K562 (cell line): Measurements from ENCODE around the gene KCNQ2.

Source experiments
- BHLHE40 ChIP-seq: IDR thresholded peaks from 2 replicates; pipeline ENCODE4 v1.6.1; 2011; ENCODE audit warnings: low read length, improper control_type of control experiment
- EGR1 ChIP-seq: fragments of 450-650 bp; conservative IDR thresholded peaks from 2 replicates; pipeline ENCODE4 v1.6.1; 2017; ENCODE audit warnings: mild to moderate bottlenecking
- EZH2 ChIP-seq: IDR thresholded peaks from 2 replicates; pipeline ENCODE4 v1.6.1; 2012; ENCODE audit warnings: low read depth, mild to moderate bottlenecking, inconsistent platforms, low read length, borderline replicate concordance
- FOXK1 ChIP-seq: sonication (generic); formaldehyde crosslinking; IDR thresholded peaks from 2 replicates; pipeline ENCODE4 v1.8.0; 2022; ENCODE audit warnings: missing genetic modification reagents, mild to moderate bottlenecking, borderline replicate concordance
- ID3 ChIP-seq, 2 experiments: fragments of 250-450 bp in 1 of 2; fragments of 450-650 bp in 1 of 2; sonication (Bioruptor Pico) in 1 of 2; IDR thresholded peaks; 2 replicates each; pipeline versions ENCODE4 v1.6.1 to v1.8.0; 2016 to 2021; ENCODE audit warnings: mild to moderate bottlenecking in 2 of 2, moderate library complexity in 2 of 2, missing compliant biosample characterization in 1 of 2, missing genetic modification characterization in 1 of 2
- JUND ChIP-seq, 2 experiments: IDR thresholded peaks; 2 replicates in 1 of 2; 3 replicates in 1 of 2; pipeline ENCODE4 v1.6.1; 2011; ENCODE audit warnings: borderline replicate concordance in 2 of 2, low read depth in 2 of 2, low read length in 2 of 2, improper control_type of control experiment in 1 of 2, missing biosample characterization in 1 of 2, missing genetic modification characterization in 1 of 2, missing genetic modification reagents in 1 of 2
- NBN ChIP-seq: fragments of 450-650 bp; IDR thresholded peaks from 2 replicates; pipeline ENCODE4 v1.6.1; 2016; ENCODE audit warnings: low read depth, mild to moderate bottlenecking
- NR1H2 ChIP-seq: sonication (generic); formaldehyde crosslinking; IDR thresholded peaks from 2 replicates; pipeline ENCODE4 v1.4.0; 2020; ENCODE audit warnings: mild to moderate bottlenecking, missing genetic modification reagents
- RFX7 ChIP-seq: fragments of 250-450 bp; sonication (Bioruptor Pico); IDR thresholded peaks from 2 replicates; pipeline ENCODE4 v1.5.1; 2021; ENCODE audit warnings: mild to moderate bottlenecking
- ZZZ3 ChIP-seq: fragments of 450-650 bp; IDR thresholded peaks from 2 replicates; pipeline ENCODE4 v1.6.1; 2016; ENCODE audit warnings: antibody characterized with exemption, mild to moderate bottlenecking, moderate library complexity
- TF ChIP-seq, protein P1 (sequence below): fragments of 450-650 bp; conservative IDR thresholded peaks from 2 replicates; pipeline ENCODE4 v1.6.1; 2016; ENCODE audit warnings: missing genetic modification characterization, low read depth, mild to moderate bottlenecking, control low read depth, missing compliant biosample characterization
- TF ChIP-seq, protein P2 (sequence below), 3 experiments: IDR thresholded peaks in 2 of 3; conservative IDR thresholded peaks in 1 of 3; 2 replicates each; pipeline ENCODE4 v1.5.1; 2011 to 2012; ENCODE audit warnings: low read length in 3 of 3, mild to moderate bottlenecking in 3 of 3, control low read depth in 2 of 3, improper control_type of control experiment in 1 of 3, inconsistent platforms in 1 of 3, low read depth in 1 of 3, mixed read lengths in 1 of 3, moderate library complexity in 1 of 3; ENCODE audit not compliant: insufficient read depth in 2 of 3
- TF ChIP-seq, protein P3 (sequence below): fragments of 250-450 bp; sonication (Bioruptor Pico); IDR thresholded peaks from 2 replicates; pipeline ENCODE4 v1.8.0; 2022; ENCODE audit warnings: inconsistent platforms
- TF ChIP-seq, protein P4 (sequence below): fragments of 150-350 bp; conservative IDR thresholded peaks from 2 replicates; pipeline ENCODE4 v1.6.1; 2014; ENCODE audit warnings: low read length

DNA sequence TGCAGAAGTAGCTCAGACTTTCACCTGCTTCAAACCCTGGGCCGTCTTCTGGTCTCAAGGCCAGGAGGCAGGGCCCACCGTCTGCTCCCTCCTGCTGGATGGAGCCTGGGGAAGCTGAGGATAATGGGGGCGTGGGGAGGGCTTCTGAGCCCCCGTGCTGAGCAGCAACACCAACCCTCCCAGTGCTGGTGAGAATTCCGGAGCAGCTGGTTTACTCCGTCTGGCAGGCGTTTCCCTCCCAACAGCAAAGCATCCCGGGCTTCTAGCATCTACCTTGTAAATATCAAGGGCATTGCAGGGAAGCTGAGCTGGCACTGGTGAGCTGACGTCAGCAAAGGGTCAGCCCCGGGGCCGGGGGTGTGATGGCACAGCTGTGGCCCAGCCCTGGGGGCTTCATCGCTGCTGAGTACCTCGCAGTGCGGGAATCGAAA is 94.5 kb downstream of the KCNQ2 start:
- TF ChIP-seq, protein P1, sequence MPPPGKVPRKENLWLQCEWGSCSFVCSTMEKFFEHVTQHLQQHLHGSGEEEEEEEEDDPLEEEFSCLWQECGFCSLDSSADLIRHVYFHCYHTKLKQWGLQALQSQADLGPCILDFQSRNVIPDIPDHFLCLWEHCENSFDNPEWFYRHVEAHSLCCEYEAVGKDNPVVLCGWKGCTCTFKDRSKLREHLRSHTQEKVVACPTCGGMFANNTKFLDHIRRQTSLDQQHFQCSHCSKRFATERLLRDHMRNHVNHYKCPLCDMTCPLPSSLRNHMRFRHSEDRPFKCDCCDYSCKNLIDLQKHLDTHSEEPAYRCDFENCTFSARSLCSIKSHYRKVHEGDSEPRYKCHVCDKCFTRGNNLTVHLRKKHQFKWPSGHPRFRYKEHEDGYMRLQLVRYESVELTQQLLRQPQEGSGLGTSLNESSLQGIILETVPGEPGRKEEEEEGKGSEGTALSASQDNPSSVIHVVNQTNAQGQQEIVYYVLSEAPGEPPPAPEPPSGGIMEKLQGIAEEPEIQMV (tag) = no peak
- TF ChIP-seq BHLHE40 (no peak), NR1H2 (CRISPR knock-in tag) (no peak), NBN (no peak), ZZZ3 (no peak), RFX7 (CRISPR knock-in tag) (no peak), EGR1 (no peak), ID3 (CRISPR knock-in tag; IDR thresholded peaks at IDR 0.05) (no peak), ID3 (tag; IDR thresholded peaks at IDR 0.05) (no peak), FOXK1 (CRISPR knock-in tag) (no peak), JUND (IDR thresholded peaks at IDR 0.05; ENCODE audit: borderline replicate concordance, low read depth, low read length) (no peak), JUND (tag; IDR thresholded peaks at IDR 0.05; ENCODE audit: borderline replicate concordance, low read depth, low read length) (no peak), EZH2 (no peak)
- TF ChIP-seq, protein P2, sequence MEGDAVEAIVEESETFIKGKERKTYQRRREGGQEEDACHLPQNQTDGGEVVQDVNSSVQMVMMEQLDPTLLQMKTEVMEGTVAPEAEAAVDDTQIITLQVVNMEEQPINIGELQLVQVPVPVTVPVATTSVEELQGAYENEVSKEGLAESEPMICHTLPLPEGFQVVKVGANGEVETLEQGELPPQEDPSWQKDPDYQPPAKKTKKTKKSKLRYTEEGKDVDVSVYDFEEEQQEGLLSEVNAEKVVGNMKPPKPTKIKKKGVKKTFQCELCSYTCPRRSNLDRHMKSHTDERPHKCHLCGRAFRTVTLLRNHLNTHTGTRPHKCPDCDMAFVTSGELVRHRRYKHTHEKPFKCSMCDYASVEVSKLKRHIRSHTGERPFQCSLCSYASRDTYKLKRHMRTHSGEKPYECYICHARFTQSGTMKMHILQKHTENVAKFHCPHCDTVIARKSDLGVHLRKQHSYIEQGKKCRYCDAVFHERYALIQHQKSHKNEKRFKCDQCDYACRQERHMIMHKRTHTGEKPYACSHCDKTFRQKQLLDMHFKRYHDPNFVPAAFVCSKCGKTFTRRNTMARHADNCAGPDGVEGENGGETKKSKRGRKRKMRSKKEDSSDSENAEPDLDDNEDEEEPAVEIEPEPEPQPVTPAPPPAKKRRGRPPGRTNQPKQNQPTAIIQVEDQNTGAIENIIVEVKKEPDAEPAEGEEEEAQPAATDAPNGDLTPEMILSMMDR (IDR thresholded peaks at IDR 0.05 in 2 of 3, conservative IDR thresholded peaks at IDR 0.05 in 1 of 3; ENCODE audit: insufficient read depth in 2 of 3, low read depth in 1 of 3, low read length in 3 of 3) = no peak
- TF ChIP-seq, protein P3, sequence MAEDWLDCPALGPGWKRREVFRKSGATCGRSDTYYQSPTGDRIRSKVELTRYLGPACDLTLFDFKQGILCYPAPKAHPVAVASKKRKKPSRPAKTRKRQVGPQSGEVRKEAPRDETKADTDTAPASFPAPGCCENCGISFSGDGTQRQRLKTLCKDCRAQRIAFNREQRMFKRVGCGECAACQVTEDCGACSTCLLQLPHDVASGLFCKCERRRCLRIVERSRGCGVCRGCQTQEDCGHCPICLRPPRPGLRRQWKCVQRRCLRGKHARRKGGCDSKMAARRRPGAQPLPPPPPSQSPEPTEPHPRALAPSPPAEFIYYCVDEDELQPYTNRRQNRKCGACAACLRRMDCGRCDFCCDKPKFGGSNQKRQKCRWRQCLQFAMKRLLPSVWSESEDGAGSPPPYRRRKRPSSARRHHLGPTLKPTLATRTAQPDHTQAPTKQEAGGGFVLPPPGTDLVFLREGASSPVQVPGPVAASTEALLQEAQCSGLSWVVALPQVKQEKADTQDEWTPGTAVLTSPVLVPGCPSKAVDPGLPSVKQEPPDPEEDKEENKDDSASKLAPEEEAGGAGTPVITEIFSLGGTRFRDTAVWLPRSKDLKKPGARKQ = no peak
- TF ChIP-seq, protein P4, sequence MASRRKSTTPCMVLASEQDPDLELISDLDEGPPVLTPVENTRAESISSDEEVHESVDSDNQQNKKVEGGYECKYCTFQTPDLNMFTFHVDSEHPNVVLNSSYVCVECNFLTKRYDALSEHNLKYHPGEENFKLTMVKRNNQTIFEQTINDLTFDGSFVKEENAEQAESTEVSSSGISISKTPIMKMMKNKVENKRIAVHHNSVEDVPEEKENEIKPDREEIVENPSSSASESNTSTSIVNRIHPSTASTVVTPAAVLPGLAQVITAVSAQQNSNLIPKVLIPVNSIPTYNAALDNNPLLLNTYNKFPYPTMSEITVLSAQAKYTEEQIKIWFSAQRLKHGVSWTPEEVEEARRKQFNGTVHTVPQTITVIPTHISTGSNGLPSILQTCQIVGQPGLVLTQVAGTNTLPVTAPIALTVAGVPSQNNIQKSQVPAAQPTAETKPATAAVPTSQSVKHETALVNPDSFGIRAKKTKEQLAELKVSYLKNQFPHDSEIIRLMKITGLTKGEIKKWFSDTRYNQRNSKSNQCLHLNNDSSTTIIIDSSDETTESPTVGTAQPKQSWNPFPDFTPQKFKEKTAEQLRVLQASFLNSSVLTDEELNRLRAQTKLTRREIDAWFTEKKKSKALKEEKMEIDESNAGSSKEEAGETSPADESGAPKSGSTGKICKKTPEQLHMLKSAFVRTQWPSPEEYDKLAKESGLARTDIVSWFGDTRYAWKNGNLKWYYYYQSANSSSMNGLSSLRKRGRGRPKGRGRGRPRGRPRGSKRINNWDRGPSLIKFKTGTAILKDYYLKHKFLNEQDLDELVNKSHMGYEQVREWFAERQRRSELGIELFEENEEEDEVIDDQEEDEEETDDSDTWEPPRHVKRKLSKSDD = no peak
